Eye (tissue), 1 donor: ENCODE data around the gene SPINT2.
"Not testable (repeated sequence)": the region's sequence is repeated elsewhere in the genome, so short reads cannot be mapped to it uniquely, and the experiment has no call there.

ENCODE experiments used
- DNase-seq: peaks from one replicate; pipeline ENCODE4 v3.0.0-alpha.2; 2015

The SPINT2 gene

DNA sequence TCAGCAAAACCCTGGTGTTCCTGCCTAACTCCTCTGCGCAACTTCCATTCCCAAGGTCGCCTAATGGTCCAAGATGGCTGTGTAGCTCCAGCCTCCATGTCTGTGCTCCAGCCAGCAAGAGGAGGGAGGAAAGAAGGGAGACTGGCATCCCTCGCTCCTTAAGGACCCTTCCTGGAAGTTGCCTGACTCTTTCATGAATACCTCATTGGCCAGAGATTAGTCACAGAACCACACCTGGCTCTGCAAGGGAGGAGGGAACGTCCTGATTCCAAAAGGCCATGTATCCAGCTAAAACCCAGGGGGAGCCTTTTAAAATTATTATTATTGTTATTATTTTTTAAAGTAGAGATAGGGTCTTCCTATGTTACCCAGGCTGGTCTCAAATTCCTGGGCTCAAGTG, 60.1 kb downstream of the SPINT2 start:
- DNase-seq: no peak

- DNase-seq: no peak
These were observed 62.2 kb downstream of the SPINT2 start for GRCh38 chr19:38326591-38326990.

GRCh38 chr19:38329651-38330050, 65.3 kb downstream of the SPINT2 start:
- DNase-seq: no peak

GRCh38 chr19:38331728-38332127, 67.4 kb downstream of the SPINT2 start:
- DNase-seq: no peak

GRCh38 chr19:38333245-38333644, 68.9 kb downstream of the SPINT2 start:
- DNase-seq: no peak

GRCh38 chr19:38335949-38336637, 71.7 kb downstream of the SPINT2 start:
- peak; percentile 97 for DNase-seq

GRCh38 chr19:38336638-38337359, 72.4 kb downstream of the SPINT2 start:
- DNase-seq: peak; percentile 97

GRCh38 chr19:38337360-38337653, 72.9 kb downstream of the SPINT2 start:
- DNase-seq: no peak

- DNase-seq: not testable (repeated sequence)
These were observed 74.6 kb downstream of the SPINT2 start for GRCh38 chr19:38339011-38339410.

DNA sequence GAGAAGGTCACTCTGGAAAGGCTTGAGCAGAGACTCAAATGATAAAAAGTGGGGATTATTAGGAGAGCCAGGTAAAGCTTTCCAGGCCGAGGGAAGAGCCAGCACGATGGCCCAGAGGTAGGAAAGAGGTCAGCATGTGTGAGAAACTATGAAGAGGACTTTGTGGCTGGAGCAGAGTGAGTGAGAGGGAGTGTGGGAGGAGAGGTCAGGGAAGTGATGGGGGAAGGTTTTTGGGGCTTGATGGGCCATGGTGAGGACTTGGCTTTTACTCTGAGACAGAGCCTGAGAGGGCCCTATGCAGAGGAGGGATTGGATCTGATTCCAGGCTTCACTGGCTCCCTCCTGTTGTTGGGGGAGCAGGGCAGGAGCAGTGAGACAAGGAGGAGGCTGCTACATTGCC, 76.6 kb downstream of the SPINT2 start:
- DNase-seq: no peak
